Hematopoietic multipotent progenitor cell treated with erythropoietin and hydrocortisone succinate and interleukin-3 and kit ligand, for 15 days (in vitro differentiated cells): Measurements from ENCODE around the gene SMIM5.
A peak's percentile ranks its signal among the peaks of the same experiment; 100 is the strongest.
"Not testable (repeated sequence)": the region's sequence is repeated elsewhere in the genome, so short reads cannot be mapped to it uniquely, and the experiment has no call there.

Experiments used
- DNase-seq: peaks from one replicate; pipeline ENCODE4 v3.0.0-alpha.2; 2015; ENCODE audit warnings: low spot score

SMIM5 gene

GRCh38 chr17:75625813-75626486, 7.3 kb upstream of the SMIM5 start:
- DNase-seq: no peak

GRCh38 chr17:75626496-75627038, 6.7 kb upstream of the SMIM5 start:
- DNase-seq: no peak

GRCh38 chr17:75627094-75627493, 6.1 kb upstream of the SMIM5 start:
- DNase-seq: no peak

DNA sequence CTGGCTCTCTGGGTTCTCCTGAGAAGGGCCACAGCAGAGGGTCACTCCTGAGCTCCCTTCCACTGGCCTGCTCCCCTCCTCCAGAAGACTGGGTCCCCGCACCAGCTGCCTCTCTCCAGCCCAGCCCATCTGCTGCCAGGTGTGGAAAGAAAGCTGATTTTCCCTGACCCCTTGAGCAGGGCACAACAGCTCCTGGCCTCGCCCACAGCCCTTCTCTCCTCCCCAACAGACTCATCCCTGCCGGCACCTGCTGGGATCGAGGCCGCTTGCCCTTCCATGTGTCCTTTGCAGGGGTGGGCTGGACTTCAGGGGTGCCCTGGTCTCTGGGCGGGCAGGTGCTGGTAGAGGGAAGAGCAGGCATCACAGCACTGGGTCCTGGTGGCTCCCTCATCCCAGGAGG, 4.8 kb upstream of the SMIM5 start:
- DNase-seq: no peak

GRCh38 chr17:75629157-75629556, 4.1 kb upstream of the SMIM5 start:
- no peak for DNase-seq

- DNase-seq: no peak
Measured at GRCh38 chr17:75630071-75630917, 2.9 kb upstream of the SMIM5 start.

DNA sequence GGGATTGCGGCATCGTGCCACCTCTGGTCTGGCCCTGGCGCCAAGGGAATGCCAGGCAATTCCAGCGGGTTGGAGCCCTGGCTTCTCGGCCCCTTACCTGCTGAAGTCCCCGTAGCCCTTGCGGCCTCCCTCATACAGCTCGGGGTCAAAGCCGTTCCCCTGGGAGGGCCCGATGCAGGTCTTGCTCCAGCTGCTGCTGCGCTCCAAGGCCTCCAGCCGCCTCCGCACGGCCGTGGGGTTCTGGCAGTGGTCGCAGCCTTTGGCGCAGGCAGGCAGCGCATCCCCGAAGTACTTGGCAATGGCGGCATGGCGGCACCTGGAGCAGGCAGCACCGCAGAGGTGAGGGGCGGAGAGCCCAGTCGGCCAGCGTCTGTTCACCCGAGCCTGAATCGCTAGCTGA, 1.9 kb upstream of the SMIM5 start:
- DNase-seq: no peak

- no peak for DNase-seq
Measured at GRCh38 chr17:75632428-75632827, 806 bp upstream of the SMIM5 start.

DNA sequence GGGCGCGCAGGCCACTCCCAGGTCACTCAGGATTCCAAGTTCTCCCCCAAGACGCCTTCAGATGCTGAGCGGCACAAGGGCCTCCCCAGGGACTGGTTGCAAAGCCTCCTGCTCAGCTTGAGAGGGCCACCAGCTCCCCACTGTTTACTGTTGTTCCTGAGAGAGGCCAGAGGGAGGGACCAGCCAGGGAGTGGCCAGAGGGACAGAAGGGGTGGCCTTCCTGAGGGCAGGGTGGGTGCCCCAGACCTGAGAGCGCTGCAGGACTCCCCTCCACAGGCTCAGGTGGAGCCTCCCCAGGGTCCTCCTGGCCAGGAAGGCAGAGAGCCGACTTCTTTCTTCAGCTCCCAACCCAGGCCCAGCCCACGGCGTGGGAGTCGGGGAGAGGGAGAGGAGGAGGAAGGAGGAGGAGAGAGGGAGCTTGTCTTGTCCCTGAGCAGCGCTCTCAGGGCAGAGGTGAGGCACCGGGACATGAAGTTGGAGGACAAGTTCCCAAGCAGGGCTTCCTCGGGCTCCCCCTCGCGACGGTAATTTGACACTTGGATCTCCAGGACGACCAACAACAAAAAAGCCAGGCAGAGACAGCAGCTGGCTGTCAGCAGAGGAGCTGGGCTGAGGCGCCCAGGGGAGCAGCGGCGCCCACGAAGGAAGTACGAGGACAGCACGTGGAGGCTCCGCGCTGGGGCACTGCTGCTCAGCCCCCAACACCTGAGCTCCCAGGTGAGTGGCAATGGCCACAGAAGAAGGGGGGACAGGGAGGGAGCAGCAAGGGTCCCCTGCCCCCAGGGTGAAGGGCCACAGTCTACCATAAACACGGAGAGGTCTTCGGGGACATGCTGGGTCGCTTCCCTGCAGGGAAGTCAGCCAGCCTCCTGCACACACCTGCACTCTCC, 497 bp downstream of the SMIM5 start:
- peak; percentile 93 for DNase-seq

- no peak for DNase-seq
Measured at GRCh38 chr17:75634376-75634740, 1.1 kb downstream of the SMIM5 start.

DNA sequence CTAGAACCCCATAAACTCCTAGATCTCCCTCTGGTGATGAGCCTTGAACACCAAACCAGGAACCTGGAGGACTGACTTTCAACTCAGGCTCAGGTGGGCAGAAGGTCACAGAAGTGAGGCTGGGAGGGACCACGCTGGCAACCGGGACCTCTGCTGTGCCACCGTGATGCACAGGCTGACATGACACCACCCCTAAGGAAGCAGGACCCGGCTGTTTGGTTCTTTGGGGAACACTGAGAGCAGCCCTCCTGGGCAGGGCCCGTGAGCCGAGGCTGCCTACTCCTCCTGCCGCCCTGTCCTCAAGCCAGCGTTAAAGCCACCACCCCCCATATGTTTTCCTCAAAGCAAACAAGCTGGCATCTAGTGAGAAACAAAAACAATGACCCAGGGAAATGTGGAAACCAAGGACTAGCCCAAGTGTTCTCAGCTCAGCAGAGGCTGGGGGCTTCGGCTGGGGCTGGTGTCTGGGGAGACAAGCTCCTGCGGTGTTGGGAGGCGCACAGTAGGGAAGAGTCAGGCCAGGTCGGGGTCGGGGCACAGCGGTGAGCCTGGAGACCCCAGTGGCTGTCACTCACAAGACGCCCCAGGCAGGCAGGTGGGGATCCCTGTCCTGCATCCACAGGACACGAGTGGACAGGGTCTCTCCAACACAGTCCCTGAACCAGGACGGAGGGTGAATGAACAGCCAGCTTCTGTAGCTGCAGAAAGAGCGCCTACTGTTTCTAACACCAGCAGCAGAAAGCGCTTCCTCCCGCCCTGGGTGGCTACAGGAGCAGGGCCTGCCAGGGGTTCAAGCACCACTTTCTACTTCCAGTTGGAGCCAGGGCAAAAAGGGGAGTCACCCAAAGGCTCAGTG, 1.7 kb downstream of the SMIM5 start:
- peak; percentile 72 for DNase-seq

DNA sequence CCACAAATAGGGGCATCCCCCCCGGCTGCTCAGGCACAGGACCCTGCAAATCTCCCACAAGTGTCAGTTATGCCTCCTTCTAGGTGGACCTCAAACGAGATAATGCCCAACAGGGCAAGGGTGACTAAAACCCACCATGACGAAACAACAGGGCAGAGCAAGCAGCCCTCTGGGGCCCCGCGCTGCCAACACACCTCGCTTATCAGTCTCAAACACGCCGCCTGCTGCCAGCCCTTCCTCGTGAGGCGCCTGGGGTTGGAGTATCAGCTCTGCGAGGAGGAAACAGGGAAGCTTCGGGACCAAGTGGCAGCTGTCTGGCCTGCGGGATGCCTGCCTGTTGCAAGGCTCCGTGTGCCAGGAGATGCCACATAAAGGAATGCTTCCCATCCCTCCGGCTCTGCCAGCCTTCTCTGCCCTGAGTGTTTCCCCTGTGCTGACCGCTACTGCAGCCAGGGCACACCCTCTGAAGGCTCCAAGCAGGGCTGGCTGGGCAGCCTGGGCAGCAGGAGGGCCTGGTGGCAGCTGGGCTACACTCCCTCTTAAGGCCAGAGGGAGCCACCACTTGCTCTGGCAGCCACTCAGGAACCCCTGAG, 2.5 kb downstream of the SMIM5 start:
- DNase-seq: peak; percentile 97

DNA sequence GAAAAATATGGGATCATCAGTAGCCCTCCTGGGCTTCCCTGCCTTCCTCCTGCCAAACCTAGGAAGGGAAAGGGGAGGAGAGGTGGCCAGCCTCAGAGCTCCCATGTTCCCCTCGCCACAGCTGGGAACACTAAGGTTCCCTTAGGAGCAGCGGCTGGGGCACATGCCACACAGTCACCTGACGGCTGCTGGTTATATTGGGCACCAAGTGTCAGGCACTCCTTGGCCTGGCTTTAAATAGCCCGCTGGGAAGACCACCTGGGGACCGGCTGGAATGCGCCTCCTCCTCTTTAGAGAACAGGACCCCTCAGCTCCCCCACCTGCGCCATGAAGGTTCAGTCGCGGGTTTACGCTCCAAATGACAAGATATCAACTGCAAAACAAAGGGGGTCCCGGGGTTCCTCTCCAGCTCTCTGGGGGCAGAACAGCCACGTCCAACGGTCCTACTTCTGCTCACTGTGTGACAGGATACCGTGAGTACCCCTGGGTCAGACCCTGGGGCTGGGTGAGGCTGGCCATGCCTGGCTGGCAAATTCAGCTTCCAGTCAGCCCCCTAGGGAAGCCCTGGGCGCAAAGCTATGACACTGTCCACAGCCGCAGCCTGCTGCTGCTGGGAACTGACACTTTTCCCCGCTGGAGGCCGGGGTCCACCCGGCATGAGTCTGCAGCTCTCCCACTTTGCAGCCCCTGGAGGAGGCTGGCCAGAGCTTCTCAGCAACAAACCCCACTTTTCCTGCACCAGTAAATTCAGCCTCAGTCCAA, 3.3 kb downstream of the SMIM5 start:
- no peak for DNase-seq

GRCh38 chr17:75637143-75637538, 3.9 kb downstream of the SMIM5 start:
- DNase-seq: peak; percentile 87

DNA sequence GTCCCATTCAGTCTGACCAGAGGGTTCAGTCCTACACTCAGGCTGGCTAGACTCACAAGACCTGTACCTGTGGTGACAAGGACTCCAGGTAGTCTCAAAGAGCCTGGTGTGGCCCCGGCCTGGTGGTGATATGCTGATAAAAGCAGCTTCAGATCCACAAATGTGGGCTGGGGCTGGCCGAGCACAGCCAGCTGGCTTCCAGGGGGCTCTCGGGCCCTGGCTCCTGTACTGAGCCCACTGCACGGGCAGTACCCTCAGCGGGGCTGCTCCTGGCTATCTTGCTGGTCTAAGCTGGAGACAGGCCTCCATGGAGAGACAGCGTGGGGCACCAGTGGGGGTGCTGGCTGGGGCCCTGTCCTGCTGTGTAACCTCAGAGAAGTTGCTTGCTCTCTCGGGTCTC, 4.3 kb downstream of the SMIM5 start:
- peak; percentile 56 for DNase-seq

- DNase-seq: not testable (repeated sequence)
Measured at GRCh38 chr17:75638039-75638438, 4.8 kb downstream of the SMIM5 start.

GRCh38 chr17:75638893-75639292, 5.7 kb downstream of the SMIM5 start:
- no peak for DNase-seq

- peak; percentile 13 for DNase-seq
Measured at GRCh38 chr17:75639327-75639726, 6.1 kb downstream of the SMIM5 start.

GRCh38 chr17:75639771-75640555, 6.7 kb downstream of the SMIM5 start:
- peak; percentile 30 for DNase-seq
